Stomach (tissue), 4 donors: Measurements from ENCODE around the gene IFI16.

ENCODE experiments used
- POLR2A ChIP-seq, 4 donors: fragments of 450-650 bp; IDR thresholded peaks; one replicate each; pipeline ENCODE4 v1.6.1; 2016; ENCODE audit warnings: antibody characterized with exemption in 4 of 4, control low read depth in 2 of 4, mild to moderate bottlenecking in 1 of 4, moderate library complexity in 1 of 4
- TF ChIP-seq, protein P1 (sequence below), 7 experiments: fragments of 450-650 bp in 4 of 7; fragments of 200-600 bp in 3 of 7; sonication (generic) in 3 of 7; IDR thresholded peaks; one replicate each; pipeline ENCODE4 v1.5.1; 2016 to 2019; ENCODE audit warnings: antibody characterized with exemption in 7 of 7, control low read depth in 2 of 7, mild to moderate bottlenecking in 1 of 7

DNA sequence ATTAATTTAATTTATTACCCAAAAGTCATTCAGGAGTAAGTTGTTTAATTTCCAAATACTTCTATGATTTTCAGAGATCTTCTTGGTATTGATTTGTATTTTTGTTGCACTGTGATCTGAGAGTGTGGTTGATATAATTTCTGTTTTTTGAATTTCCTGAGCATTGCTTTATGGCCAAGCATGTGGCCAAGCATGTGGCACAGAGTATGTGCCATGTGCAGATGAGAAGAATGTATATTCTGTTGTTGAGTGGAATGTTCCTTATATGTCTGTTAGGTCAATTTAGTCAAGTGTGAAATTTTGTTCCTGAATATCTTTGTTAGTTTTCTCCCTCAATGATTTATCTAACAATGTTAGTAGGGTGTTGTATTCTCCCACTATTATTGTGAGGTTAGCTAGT is 25.3 kb upstream of the IFI16 start:
- TF ChIP-seq POLR2A (IDR thresholded peaks at IDR 0.05): no peak
- TF ChIP-seq, protein P1, sequence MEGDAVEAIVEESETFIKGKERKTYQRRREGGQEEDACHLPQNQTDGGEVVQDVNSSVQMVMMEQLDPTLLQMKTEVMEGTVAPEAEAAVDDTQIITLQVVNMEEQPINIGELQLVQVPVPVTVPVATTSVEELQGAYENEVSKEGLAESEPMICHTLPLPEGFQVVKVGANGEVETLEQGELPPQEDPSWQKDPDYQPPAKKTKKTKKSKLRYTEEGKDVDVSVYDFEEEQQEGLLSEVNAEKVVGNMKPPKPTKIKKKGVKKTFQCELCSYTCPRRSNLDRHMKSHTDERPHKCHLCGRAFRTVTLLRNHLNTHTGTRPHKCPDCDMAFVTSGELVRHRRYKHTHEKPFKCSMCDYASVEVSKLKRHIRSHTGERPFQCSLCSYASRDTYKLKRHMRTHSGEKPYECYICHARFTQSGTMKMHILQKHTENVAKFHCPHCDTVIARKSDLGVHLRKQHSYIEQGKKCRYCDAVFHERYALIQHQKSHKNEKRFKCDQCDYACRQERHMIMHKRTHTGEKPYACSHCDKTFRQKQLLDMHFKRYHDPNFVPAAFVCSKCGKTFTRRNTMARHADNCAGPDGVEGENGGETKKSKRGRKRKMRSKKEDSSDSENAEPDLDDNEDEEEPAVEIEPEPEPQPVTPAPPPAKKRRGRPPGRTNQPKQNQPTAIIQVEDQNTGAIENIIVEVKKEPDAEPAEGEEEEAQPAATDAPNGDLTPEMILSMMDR (IDR thresholded peaks at IDR 0.05): no peak
